GOT3 (cell line): Measurements from ENCODE around the gene ACSS1.
A peak's percentile ranks its signal among the peaks of the same experiment; 100 is the strongest.

Experiments
- DNase-seq: peaks from one replicate; lab custom pipeline; 2025; ENCODE audit warnings: mixed read lengths; lab: John Stamatoyannopoulos, UW

ACSS1 gene

GRCh38 chr20:24992487-24993205 is 65.3 kb downstream of the ACSS1 start, which contains the start of gene APMAP:
Gene APMAP, minus strand, starts transcription at chr20:24992751. Its CDS starts 63 bp downstream, at chr20:24992688.
- DNase-seq: peak; percentile 86

- no peak for DNase-seq
Measured at GRCh38 chr20:24991897-24992486, 65.9 kb downstream of the ACSS1 start.

- DNase-seq: no peak
Measured at GRCh38 chr20:24990810-24991252, 67.1 kb downstream of the ACSS1 start.

DNA sequence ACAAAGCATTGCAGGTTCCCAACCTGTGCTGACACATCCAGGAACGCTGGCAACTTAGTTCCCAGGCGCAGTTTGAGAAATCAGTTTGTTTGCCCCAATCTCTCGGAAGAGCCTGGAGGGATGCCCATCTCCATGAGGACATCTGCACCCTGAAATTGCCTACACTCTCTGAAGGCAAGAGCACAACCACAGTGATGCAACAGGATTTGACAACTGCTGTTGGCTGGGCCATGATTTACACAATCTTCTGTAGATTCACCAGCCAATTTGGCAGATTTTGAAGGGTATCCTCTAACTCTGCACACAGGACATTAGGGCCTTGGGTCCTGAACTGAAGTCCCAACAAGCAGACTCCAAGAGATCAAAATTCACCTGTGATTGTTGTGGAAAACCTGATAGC is 68.8 kb downstream of the ACSS1 start:
- no peak for DNase-seq

DNA sequence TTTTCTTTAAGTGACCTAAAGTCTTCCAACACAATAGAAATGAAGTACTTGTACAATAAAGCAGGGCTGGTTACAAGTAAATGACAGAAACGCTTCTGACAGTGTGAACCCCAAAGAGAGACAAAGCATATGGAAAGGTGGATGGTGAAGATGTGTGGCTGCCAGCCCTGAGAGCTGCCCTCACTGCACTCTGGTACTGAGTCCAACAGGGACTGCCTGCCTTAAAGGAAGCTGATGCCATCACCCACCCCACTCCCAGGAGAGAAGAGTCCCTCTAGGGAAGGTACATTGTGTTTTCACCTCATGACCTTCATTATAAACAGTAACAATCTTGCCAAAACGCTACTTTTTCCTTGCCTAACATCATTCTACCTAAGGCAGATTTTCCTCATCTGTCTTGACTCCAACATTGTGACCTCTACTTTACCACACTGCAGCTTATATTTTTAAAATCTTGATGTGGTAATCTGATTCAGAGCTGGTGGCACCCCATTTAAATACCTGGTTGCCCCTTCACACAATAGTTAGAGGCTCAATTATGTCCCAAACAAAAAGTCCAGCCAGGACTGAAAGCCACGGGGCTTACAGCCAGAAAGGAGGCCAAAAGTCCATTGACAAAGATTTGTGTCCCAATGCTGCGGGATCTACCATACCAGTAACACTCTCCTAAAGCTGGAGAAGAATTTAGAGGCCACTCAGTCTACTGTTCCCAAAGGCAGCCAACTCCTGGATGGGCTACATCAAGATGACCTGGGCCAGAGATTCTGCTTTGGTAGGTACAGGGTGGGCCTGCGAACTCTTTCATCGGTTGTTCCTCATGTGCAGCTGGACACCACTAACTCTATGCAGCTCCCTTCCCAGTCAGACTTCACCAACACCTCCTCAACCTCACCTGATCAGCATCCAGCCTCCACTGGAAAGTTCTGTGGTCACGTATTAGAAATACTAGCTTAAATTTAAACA is 69.8 kb downstream of the ACSS1 start:
- no peak for DNase-seq

GRCh38 chr20:24987244-24987643 is 70.7 kb downstream of the ACSS1 start:
- DNase-seq: no peak

DNA sequence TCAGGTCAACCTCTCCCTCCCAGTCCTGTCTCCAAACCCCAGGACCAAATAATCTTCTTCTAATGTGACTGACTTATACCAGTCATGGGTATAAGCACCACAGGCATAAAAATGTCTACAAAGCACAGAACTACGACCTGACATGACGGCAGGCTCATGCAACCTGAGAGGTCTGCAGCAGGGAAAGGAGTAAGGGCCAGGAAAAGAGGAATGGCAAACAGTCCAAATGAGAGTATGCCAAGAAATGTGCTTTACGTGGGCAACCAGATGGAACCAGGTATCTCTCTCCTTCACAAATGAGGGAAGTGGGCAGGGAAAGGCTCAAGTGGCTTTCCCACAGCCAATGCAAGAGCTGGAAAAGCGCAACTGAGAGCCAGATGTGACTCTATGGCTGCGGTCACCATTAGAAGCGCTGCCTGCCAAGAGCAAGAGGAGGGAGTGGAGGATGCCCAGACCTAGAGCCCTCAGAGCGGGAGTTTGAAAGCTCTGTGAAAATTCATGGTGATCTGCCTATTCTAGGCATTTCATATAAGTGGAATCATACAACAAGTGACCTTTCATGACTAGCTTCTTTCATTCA is 71.4 kb downstream of the ACSS1 start:
- no peak for DNase-seq

DNA sequence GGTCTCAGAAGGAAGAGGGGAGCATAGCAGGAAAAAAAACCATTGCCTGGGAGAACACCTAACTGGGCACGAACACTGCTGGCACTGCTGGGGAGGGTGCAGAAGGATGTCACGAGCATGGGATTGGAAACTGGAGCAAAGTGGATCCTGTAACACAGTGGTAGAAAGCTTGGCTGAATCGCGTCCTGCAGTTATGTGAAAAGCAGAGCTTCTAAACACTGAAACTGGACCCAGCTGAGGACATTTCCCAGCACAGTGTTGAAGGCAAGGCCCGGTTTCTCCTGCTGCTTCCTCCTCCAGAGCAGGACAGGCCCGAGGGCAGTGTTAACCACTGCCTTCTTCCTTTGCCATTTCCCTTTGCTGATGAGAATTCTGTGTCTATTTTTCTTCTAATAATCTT is 72.1 kb downstream of the ACSS1 start:
- DNase-seq: no peak

DNA sequence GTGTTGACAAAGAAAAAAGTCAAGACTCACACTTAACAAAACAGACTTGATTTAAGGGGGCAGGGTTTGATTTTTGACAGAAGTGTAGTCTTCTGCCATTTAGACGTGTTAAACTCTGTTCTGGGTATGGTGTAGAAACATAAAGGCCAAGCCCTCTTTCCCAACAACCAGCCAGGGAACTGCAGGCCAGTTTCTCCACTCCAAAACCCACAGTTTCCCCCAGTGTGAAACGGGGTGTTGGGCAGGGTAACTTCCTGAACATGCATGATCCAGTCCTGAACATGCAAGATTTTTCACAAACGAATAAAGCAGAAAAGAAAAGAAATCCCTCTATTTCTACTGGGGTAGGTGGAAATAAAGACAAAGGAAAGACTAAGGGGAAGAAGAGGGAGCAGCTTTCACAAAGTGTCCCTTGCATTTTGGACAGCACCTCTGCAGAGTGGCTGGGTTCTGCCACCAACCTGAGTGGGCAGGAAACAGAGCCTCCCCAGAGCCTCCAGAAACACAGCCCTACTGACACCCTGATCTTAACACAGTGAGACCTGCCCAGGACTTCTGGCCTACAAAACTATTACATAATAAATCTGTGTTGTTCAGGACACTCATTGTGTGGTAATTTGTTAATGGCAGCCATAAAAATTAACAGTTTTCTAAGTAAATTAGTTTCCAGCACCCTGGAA is 72.8 kb downstream of the ACSS1 start:
- no peak for DNase-seq

DNA sequence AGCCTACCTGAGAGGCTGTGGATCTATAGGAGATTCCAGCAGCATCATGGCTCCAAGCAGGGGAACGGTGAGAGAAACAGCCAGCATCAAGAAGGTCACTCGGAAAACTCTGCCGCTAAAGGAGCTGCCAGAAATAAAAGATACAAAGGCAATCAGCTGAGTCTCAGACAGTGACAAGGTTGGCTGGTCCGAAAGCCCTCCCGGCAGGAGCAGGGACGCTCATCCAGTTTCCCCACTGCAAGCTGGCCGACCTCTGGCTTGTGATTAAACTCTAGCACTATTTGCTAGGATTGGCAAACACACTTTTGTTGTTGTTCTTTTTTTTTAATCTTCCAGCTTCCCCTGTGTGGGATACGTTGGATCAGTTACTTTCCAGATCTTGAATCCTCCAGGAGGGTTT is 74.0 kb downstream of the ACSS1 start:
- no peak for DNase-seq

DNA sequence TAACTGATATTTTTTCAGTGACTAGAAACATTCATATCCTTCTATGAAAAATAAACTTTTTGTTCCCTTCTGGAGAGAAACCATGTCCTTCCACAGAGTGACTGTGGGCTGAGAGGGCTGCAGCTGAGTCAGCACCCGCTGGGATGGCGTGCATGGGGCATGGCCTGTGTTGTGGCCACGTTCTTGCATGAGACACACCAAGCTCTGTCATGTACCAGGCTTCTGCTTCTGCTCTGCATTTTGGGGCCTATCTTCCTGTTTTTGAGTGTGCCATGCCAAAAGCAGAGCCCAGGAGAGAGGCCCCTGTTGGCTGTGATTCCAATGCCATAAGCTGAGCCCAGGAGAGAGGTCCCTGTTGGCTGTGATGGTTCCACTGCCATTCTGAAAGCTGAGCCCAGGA is 76.1 kb downstream of the ACSS1 start:
- no peak for DNase-seq

DNA sequence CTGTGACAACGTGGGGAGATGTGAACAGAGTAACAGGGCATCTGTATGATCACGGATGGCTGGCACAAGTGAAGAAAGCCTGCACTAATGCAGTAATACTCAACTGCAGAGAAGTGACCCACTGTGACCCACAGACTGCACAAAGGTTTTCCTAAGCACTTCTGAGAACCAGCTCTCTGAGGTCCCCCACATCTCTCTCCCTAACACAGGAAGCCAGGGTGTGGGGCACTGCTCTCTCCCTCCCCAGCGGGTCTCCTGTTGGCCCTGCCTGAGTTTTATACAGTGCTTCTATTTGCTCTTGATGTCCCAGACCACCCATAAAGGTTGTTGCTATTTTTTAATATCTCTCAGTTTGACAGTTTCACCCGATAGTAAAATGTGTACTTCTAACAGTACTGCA is 76.7 kb downstream of the ACSS1 start:
- DNase-seq: no peak

- DNase-seq: no peak
Measured at GRCh38 chr20:24980291-24981053, 77.5 kb downstream of the ACSS1 start.

- no peak for DNase-seq
Measured at GRCh38 chr20:24979036-24979960, 78.6 kb downstream of the ACSS1 start.

DNA sequence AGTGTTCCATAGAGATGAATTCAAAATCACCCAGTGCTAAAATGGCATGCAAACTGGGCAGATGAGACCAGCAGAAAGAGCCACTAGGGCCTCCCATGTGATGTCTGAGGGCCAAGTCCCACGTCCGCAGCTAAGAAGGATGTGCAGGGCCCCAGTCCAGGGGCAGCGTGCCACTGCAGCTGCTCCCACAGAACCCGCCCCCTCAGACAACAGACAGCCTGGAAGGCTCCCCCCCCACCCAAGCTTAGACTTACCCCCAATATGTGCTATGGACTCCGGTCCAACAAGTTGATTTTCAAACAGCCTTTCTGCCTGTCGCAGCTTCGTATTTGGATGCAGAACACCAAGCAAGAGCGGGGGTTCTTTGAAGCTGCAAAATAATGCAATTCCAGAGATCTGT is 79.4 kb downstream of the ACSS1 start:
- no peak for DNase-seq

DNA sequence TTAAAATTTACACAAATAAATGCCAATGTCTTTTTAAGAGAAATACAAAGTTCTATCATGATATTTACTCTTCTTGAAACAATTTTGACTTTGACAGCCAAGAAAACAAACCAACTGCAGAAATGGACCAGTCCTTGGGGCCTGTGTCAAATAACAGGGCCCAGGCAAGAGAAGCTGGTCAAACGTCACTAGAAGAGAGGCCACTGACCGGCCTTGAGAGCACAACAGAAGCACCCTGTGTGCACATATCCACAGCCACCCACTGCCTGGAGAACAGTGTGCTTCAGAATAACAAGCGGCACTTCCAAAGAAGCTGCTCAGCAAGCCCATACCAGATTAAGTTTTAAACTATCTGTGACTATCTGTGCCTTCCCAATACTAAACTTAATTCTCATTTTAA is 80.1 kb downstream of the ACSS1 start:
- DNase-seq: no peak

DNA sequence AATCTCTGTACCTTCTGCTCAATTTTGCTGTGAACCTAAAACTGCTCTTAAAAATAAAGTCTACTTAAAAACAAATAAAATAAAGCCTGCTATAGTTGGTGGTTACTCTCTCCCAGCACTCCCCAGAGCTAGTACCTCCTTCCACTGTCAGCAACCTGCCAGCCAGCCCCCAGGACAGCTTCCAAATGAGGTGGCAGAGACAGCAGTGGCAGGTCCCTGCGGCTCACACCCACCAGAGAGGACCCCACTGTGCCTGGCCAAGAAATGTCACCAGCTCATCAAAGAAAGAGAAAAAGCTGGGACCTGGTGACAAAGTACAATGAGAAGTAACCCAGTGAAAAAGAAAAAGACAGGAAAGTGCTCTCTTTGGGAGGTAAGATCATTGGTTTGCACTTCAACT is 80.6 kb downstream of the ACSS1 start:
- no peak for DNase-seq

GRCh38 chr20:24972341-24972740 is 85.6 kb downstream of the ACSS1 start:
- DNase-seq: no peak

DNA sequence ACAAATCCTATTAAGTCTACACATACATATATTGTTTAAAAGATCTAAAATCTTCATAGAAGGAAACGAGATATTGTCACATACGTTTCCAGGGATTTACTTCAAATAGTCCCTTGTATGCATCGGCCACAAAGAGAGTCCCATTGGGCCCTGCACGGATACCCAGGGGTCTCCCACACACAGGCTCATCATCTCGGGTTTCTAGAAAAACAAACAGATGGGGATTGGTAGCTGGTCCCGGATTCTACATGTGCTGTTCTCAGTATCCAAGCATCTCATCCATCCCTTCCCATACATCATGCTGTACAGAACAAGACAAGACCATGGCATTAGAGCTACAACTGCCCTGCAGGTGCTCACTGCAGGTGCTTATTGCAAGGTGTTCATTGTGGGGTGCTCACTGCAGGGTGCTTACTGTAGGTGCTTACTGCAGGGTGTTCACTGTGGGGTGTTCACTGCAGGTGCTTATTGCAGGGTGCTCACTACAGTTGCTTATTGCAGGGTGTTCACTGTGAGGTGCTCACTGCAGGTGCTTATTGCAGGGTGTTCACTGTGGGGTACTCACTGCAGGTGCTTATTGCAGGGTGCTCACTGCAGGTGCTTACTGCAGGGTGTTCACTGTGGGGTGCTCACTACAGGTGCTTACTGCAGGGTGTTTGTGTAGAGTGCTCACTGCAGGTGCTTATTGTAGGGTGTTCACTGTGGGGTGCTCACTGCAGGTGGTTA is 86.4 kb downstream of the ACSS1 start:
- no peak for DNase-seq
